ENCODE measurements around the gene PTK6.

Gene PTK6

DNA sequence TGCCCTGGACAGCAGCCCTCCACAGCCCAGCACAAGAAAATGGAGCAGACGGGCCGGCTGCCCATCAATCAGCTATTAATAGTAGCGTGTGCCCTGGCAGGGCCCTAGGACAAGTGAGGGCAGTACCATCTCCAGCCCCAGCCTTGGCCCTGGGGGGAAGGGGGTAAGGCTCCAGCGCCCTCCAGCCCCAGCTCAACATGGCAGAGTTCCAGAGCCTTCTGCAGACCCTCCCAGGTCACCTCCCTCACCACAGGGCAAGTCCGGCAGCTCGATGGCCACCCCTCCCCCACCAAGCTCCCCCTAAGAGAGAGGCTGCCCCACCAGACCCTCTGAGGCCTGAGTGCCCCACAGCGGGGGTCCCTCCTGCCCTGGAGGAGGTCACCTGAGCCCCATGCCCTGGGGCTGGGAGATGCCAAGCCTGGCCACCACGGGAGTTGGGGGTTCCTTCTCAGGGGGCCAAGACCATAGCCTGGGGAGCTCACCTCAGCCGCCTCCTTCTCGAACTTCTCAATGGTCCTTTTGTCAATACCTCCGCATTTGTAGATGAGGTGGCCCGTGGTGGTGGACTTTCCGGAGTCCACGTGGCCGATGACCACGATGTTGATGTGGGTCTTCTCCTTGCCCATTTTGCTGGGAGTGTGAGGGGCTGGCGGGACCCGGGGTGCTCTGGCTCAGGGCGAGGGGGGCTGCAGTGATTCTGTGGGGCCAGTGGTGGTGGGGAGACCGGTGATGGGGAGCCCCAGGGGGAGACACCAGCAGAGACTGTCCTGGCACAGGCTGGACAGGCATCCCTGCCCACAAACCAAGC, 39.8 kb downstream of the PTK6 start (continued):
- no peak for TF ChIP-seq ZBTB11 (tag by site-specific recombination; conservative IDR thresholded peaks at IDR 0.05; ENCODE audit: low read depth)
- no peak for TF ChIP-seq ZNF549 (tag by site-specific recombination; IDR thresholded peaks at IDR 0.05)
- TF ChIP-seq MZF1 (tag by site-specific recombination; IDR thresholded peaks at IDR 0.05; ENCODE audit: borderline replicate concordance) = no peak
- TF ChIP-seq ZNF266 (tag by site-specific recombination; IDR thresholded peaks at IDR 0.05; ENCODE audit: low read depth) = no peak
- no peak for TF ChIP-seq ZNF280C (tag by site-specific recombination; IDR thresholded peaks at IDR 0.05)
- peak; percentile 17; the same call in 1 of the 2 replicates for TF ChIP-seq BCL11A (tag by site-specific recombination; IDR thresholded peaks at IDR 0.05; ENCODE audit: low read depth)
- TF ChIP-seq ZNF777 (tag by site-specific recombination; IDR thresholded peaks at IDR 0.05; ENCODE audit: borderline replicate concordance) = no peak
- no peak for TF ChIP-seq TSHZ1 (tag by site-specific recombination; IDR thresholded peaks at IDR 0.05; ENCODE audit: borderline replicate concordance)
- TF ChIP-seq ZNF280D (tag by site-specific recombination; IDR thresholded peaks at IDR 0.05) = no peak
- no peak for TF ChIP-seq ZNF132 (tag by site-specific recombination; IDR thresholded peaks at IDR 0.05; ENCODE audit: borderline replicate concordance)
- TF ChIP-seq ZNF155 (tag by site-specific recombination; IDR thresholded peaks at IDR 0.05) = no peak
- TF ChIP-seq ZNF114 (tag by site-specific recombination; IDR thresholded peaks at IDR 0.05) = no peak
- TF ChIP-seq ZNF610 (tag by site-specific recombination; IDR thresholded peaks at IDR 0.05; ENCODE audit: borderline replicate concordance) = no peak
- TF ChIP-seq ZIC2 (tag by site-specific recombination; IDR thresholded peaks at IDR 0.05) = no peak
- TF ChIP-seq ZNF510 (tag by site-specific recombination; IDR thresholded peaks at IDR 0.05; ENCODE audit: insufficient replicate concordance) = no peak
- no peak for TF ChIP-seq SETDB1 (IDR thresholded peaks at IDR 0.05; ENCODE audit: insufficient read length, low read length)
- TF ChIP-seq, protein P1, sequence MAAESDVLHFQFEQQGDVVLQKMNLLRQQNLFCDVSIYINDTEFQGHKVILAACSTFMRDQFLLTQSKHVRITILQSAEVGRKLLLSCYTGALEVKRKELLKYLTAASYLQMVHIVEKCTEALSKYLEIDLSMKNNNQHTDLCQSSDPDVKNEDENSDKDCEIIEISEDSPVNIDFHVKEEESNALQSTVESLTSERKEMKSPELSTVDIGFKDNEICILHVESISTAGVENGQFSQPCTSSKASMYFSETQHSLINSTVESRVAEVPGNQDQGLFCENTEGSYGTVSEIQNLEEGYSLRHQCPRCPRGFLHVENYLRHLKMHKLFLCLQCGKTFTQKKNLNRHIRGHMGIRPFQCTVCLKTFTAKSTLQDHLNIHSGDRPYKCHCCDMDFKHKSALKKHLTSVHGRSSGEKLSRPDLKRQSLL (tag by site-specific recombination; IDR thresholded peaks at IDR 0.05) = 0 out of 2 replicates have a peak, but pooled peaks have one; percentile 41
- no peak for TF ChIP-seq ZNF701 (tag by site-specific recombination; IDR thresholded peaks at IDR 0.05)
- TF ChIP-seq ZNF211 (tag by site-specific recombination; IDR thresholded peaks at IDR 0.05; ENCODE audit: low read depth) = no peak
- no peak for TF ChIP-seq ZNF621 (tag by site-specific recombination; IDR thresholded peaks at IDR 0.05)
- TF ChIP-seq GLIS1 (tag by site-specific recombination; IDR thresholded peaks at IDR 0.05) = 0 out of 2 replicates have a peak, but pooled peaks have one; percentile 5
- TF ChIP-seq WT1 (tag by site-specific recombination; IDR thresholded peaks at IDR 0.05) = no peak

All from HEK293 (cell line).